HAP-1 (cell line): ENCODE measurements around the gene AQP3.

ENCODE experiments used
- DNase-seq, 2 experiments: peaks; one replicate each; pipeline ENCODE4 v3.0.0-alpha.2; 2016 to 2020; ENCODE audit warnings: low spot score in 2 of 2
- H3K27me3 ChIP-seq: fragments of 250-450 bp; sonication (Bioruptor Pico); 2 replicates; pipeline ENCODE4 v1.5.1; 2020; ENCODE audit warnings: low read depth, mild to moderate bottlenecking, moderate library complexity
- H3K36me3 ChIP-seq: fragments of 250-450 bp; sonication (Bioruptor Pico); replicated peaks from 2 replicates; pipeline ENCODE4 v1.5.1; 2020; ENCODE audit warnings: mild to moderate bottlenecking
- H3K4me1 ChIP-seq: fragments of 250-450 bp; sonication (Bioruptor Pico); 2 replicates; pipeline ENCODE4 v1.5.1; 2020; ENCODE audit warnings: mild to moderate bottlenecking
- H3K4me3 ChIP-seq: fragments of 250-450 bp; sonication (Bioruptor Pico); 2 replicates; pipeline ENCODE4 v1.5.1; 2020; ENCODE audit warnings: mild to moderate bottlenecking, moderate library complexity
- H3K9me3 ChIP-seq: fragments of 250-450 bp; sonication (Bioruptor Pico); 2 replicates; pipeline ENCODE4 v1.5.1; 2020; ENCODE audit warnings: mild to moderate bottlenecking, moderate library complexity
- in situ Hi-C: fragments of 300-500 bp; cut with MboI; formaldehyde crosslinking; loops from 3 replicates; pipeline ENCODE4 v1.14.3; 2020; ENCODE audit warnings: low sequenced_read_pairs, inconsistent platforms, mixed read lengths

The AQP3 gene

GRCh38 chr9:33468797-33469621 lies 21.6 kb upstream of the AQP3 start:
- peaks cover 13% of the 10 kb centered on the region; the same call in 1 of the 2 replicates for H3K4me1 ChIP-seq
- in situ Hi-C loops: no loop called here
- no peaks in the 10 kb centered on the region for H3K9me3 ChIP-seq
- H3K4me3 ChIP-seq: no peak overlapping the region
- peaks cover 83% of the 10 kb centered on the region for H3K36me3 ChIP-seq
- no peak for DNase-seq
- H3K27me3 ChIP-seq: no peaks in the 10 kb centered on the region

GRCh38 chr9:33468215-33468730 lies 20.9 kb upstream of the AQP3 start:
- in situ Hi-C loops: no loop called here

GRCh38 chr9:33467526-33467925 lies 20.1 kb upstream of the AQP3 start:
- Histone ChIP-seq H3K36me3 (peaks cover 96% of the 10 kb centered on the region), H3K4me1 (peaks cover 11% of the 10 kb centered on the region; the same call in 1 of the 2 replicates), H3K9me3 (no peaks in the 10 kb centered on the region), H3K27me3 (no peaks in the 10 kb centered on the region), H3K4me3 (no peak overlapping the region)
- in situ Hi-C loops: no loop called here
- no peak for DNase-seq

More at GRCh38 chr9:33468215-33468730, 20.9 kb upstream of the AQP3 start:
- Histone ChIP-seq H3K27me3 (no peaks in the 10 kb centered on the region), H3K36me3 (peaks cover 89% of the 10 kb centered on the region), H3K4me1 (peaks cover 13% of the 10 kb centered on the region; the same call in 1 of the 2 replicates), H3K9me3 (no peaks in the 10 kb centered on the region), H3K4me3 (no peak overlapping the region)
- DNase-seq: no peak

GRCh38 chr9:33466565-33467495 lies 19.4 kb upstream of the AQP3 start:
- H3K4me1 ChIP-seq: peaks cover 7% of the 10 kb centered on the region; the same call in 1 of the 2 replicates
- in situ Hi-C loops: no loop called here
- no peaks in the 10 kb centered on the region for H3K27me3 ChIP-seq
- no peaks in the 10 kb centered on the region for H3K9me3 ChIP-seq
- peak in 1 of 2 experiments; percentile 80 for DNase-seq
- peaks cover 96% of the 10 kb centered on the region for H3K36me3 ChIP-seq
- H3K4me3 ChIP-seq: no peak overlapping the region

- Histone ChIP-seq H3K4me1 (no peaks in the 10 kb centered on the region; the same call in 1 of the 2 replicates), H3K27me3 (no peaks in the 10 kb centered on the region), H3K4me3 (no peak overlapping the region), H3K9me3 (no peaks in the 10 kb centered on the region), H3K36me3 (peaks cover 96% of the 10 kb centered on the region)
- no peak for DNase-seq
- in situ Hi-C loops: no loop called here
Measured at GRCh38 chr9:33465596-33466564, 18.5 kb upstream of the AQP3 start.

- in situ Hi-C loops: no loop called here
Measured at GRCh38 chr9:33465096-33465495, 17.7 kb upstream of the AQP3 start.

GRCh38 chr9:33464045-33464636 lies 16.7 kb upstream of the AQP3 start:
- Histone ChIP-seq H3K4me1 (no peaks in the 10 kb centered on the region), H3K9me3 (no peaks in the 10 kb centered on the region), H3K36me3 (peaks cover 85% of the 10 kb centered on the region), H3K27me3 (no peaks in the 10 kb centered on the region), H3K4me3 (no peak overlapping the region)
- no peak for DNase-seq
- in situ Hi-C loops: no loop called here

More at GRCh38 chr9:33465096-33465495, 17.7 kb upstream of the AQP3 start:
- no peaks in the 10 kb centered on the region for H3K27me3 ChIP-seq
- no peak overlapping the region for H3K4me3 ChIP-seq
- peaks cover 94% of the 10 kb centered on the region for H3K36me3 ChIP-seq
- no peaks in the 10 kb centered on the region for H3K4me1 ChIP-seq
- H3K9me3 ChIP-seq: no peaks in the 10 kb centered on the region
- DNase-seq: no peak

GRCh38 chr9:33463151-33463550 lies 15.8 kb upstream of the AQP3 start:
- Histone ChIP-seq H3K4me1 (no peaks in the 10 kb centered on the region), H3K9me3 (no peaks in the 10 kb centered on the region), H3K27me3 (no peaks in the 10 kb centered on the region), H3K4me3 (no peak overlapping the region), H3K36me3 (peaks cover 75% of the 10 kb centered on the region)
- DNase-seq: no peak
- in situ Hi-C loops: no loop called here

GRCh38 chr9:33461492-33461891 lies 14.1 kb upstream of the AQP3 start:
- in situ Hi-C loops: no loop called here
- no peak for DNase-seq
- Histone ChIP-seq H3K27me3 (no peaks in the 10 kb centered on the region), H3K9me3 (no peaks in the 10 kb centered on the region), H3K36me3 (peaks cover 59% of the 10 kb centered on the region), H3K4me3 (no peak overlapping the region), H3K4me1 (no peaks in the 10 kb centered on the region)

GRCh38 chr9:33460854-33461253 lies 13.5 kb upstream of the AQP3 start:
- in situ Hi-C loops: no loop called here
- Histone ChIP-seq H3K4me3 (no peak overlapping the region), H3K9me3 (no peaks in the 10 kb centered on the region), H3K36me3 (peaks cover 52% of the 10 kb centered on the region), H3K4me1 (no peaks in the 10 kb centered on the region), H3K27me3 (no peaks in the 10 kb centered on the region)
- no peak for DNase-seq

- Histone ChIP-seq H3K4me1 (no peaks in the 10 kb centered on the region), H3K36me3 (peaks cover 35% of the 10 kb centered on the region), H3K4me3 (no peak overlapping the region), H3K27me3 (no peaks in the 10 kb centered on the region), H3K9me3 (no peaks in the 10 kb centered on the region)
- no peak for DNase-seq
- in situ Hi-C loops: no loop called here
Measured at GRCh38 chr9:33459115-33459514, 11.7 kb upstream of the AQP3 start.

- in situ Hi-C loops: no loop called here
- H3K4me1 ChIP-seq: no peaks in the 10 kb centered on the region
- H3K36me3 ChIP-seq: peaks cover 29% of the 10 kb centered on the region
- no peaks in the 10 kb centered on the region for H3K9me3 ChIP-seq
- H3K4me3 ChIP-seq: no peak overlapping the region
- no peak for DNase-seq
- no peaks in the 10 kb centered on the region for H3K27me3 ChIP-seq
Measured at GRCh38 chr9:33458444-33458843, 11.1 kb upstream of the AQP3 start.
